GM19351 (cell line): ENCODE results near the gene SERPINB6.
A peak's percentile ranks its signal among the peaks of the same experiment; 100 is the strongest.
"Not testable (repeated sequence)": the region's sequence is repeated elsewhere in the genome, so short reads cannot be mapped to it uniquely, and the experiment has no call there.

Experiments used
- ATAC-seq: cut with Tn5 transposase; IDR thresholded peaks from one replicate; pipeline ENCODE4 v1.9.1; 2021; ENCODE audit warnings: mild to moderate bottlenecking, moderate library complexity; ENCODE audit not compliant: unreplicated experiment

SERPINB6 gene

DNA sequence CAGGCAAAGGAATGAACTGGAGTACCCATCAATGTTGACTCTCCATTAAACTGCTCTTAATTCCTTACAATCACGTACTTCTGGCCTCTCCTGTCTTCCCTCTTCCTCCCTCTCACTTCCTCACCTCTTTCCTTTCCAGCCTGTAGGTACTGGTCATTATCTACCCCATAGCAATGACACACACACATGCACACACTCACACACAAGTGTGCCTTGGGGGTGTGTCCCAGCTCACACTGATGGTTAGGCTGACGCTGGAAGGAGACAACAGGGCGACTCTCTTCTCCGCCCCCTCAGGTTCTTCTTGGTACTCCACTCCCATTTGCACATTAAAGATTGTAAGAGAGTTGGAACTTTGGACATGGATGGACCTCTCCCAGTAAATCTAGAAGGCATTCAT is 54.3 kb downstream of the SERPINB6 start:
- ATAC-seq: no peak

DNA sequence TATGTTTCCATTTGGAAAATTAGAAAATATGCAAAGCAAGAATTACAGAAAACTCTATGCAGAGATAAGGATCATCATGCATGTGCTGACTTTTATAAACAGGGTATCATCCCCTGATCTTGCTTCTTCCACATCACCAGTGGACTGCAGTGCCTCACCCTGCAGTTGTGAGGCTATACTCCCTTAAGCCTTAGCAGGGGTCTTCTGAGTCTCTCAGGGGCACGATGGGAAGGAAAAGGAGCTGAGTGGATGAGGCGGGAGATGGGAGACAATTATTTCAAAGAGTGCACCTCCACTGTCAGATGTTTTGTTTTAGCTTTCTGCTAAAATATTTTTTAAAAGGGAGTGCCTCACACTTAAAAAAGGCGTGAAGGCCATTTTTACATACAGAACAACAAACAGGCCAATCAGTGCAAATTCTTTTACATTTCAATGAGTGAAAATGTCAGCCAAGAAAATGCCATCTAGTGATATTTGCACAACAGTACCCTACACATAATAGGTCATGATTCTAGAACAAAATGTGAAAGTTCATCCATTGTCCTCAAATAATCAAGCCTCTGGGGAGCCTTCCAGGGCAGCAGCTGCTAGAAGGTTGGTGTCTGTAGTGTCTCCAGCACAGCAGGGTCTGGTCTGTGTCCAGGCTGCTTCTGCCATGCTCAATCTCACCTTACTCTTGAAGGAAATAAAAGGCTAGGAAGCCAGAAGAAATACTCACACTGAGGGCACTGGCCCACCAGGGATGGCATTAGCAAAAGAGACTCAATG is 55.0 kb downstream of the SERPINB6 start:
- no peak for ATAC-seq

DNA sequence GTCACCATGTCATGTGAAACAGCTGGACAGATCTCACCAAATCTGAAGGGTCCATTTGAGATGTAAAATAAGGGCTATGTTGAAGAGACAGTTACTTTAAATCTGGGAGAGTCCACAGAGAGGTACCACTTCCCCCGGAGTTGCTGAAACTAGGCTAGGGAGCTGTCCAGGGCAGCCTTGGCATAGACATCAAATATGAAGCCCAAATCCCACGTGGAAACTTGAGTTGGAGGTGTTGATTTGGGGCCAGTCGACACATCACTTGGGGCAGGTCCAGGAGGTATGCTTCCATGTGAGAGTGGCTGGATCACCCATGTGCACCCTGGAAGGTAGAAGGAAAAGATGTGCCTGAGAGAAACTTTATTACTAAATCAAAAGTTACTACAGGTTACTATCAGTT is 56.2 kb downstream of the SERPINB6 start:
- ATAC-seq: no peak

DNA sequence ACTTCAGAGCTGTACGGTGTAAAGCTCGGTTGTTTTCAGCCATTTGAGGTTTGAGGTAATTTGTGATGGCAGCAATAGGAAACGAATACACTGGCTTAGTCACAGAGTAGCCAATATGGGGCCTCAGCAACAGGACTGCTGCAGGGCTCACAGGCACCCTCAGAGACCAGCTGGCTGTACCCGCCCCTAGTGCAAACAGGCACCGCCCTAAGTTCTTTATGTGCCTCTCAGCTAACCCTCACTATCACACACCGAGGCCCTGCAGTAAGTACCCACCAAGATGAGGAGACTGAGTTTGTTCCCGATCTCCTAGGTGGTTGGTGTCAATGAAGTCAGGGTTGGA is 57.1 kb downstream of the SERPINB6 start:
- no peak for ATAC-seq

GRCh38 chr6:2913621-2914317 is 57.6 kb downstream of the SERPINB6 start:
- no peak for ATAC-seq

DNA sequence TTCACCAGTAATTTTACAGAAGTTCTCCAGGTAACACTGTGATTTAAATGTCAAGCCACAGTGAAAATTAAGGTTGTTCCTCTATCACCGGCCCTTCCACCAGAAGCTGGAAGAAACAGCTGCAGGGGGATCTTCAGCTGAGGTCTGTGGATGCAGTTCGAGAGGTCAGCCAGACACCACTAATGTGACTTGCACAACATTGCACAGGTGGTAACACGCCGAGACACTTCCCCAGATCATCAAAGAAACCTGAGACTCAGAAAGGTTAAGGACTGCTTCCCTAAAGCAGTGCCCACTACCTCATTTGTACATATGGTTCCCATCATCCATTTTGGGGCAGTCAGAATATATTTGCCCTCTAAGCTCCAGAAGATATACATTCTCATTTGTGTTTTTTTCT is 60.2 kb downstream of the SERPINB6 start:
- ATAC-seq: peak; percentile 73

GRCh38 chr6:2909718-2910117 is 61.6 kb downstream of the SERPINB6 start:
- no peak for ATAC-seq

- ATAC-seq: not testable (repeated sequence)
Measured at GRCh38 chr6:2909051-2909606, 62.2 kb downstream of the SERPINB6 start.

GRCh38 chr6:2908516-2908915 is 62.9 kb downstream of the SERPINB6 start:
- not testable (repeated sequence) for ATAC-seq

DNA sequence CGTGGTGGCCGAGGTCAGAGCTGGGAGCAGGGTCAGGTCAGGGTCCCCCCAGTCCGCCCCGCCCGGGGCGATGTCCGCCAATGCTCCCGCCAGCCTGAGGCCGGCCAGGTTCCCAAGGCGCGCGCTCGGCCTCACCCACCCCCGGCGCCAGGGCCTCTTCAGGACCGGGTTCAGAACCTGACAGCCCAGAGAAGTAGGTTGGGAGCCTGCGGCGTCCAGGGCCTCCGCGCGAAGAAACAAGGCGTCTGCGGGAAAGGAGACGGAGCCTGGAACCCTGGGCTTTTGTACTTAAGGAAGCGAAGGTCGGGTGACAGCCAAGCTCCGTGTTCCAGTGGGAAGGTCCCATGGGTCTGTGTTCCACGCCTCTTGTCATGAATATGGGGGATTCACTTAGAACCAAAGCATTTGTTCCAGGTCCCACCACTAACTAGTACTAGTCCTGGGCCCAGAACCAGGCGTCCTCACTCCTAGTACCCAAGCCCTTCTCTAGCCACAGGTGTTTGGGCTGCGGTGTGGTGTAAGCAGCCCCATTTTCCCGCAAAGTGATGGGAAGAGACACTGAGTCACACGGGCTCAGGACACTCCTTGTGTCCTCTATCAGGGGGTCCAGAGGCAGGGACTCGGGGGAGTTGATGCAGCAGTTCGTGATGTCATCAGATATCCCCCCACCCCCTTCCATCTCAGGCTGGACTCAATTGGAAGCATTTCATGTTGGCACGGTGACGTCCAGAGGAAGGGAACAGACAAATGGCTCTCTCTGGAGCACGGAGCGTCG is 67.8 kb downstream of the SERPINB6 start:
- ATAC-seq: not testable (repeated sequence)

DNA sequence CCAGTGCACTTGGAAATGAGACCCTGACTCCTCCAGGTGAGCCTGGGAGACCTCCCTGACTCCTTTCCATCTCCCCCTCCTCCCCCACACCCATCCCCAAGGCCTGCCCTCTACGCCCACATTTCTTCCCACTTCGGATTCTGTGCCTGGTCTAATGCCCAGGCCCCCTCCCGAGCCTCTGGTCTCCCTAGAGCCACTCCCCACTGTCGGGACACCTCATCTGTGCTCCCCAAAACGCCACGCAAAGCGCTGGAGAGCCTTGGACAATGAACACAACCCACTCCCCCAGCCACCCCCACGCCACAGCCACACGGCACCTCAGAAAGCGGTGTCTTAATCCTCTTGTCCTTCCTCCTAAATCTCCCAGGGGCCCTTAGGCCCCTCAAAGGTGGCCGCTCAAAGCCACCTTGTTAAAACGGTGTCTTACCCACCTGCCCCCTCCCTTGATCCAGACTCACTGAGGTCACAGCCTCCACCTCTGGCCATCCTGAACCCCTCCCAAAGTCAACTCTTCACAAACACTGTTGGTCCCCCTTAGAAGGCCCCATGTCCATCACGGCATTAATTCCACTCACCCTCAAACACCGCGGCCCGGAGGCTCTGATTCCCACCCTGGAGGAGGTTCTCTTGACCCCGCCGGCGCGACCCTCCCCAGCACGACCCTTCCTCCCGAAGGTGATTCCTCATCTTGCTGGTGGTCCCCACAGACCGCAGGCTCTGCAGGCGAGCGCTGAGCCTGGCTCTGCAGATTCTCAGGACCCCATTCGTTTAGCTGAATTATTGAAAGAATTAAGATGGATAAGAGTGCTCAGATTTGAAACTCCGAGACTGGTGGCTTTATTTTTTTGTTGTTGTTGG is 69.5 kb downstream of the SERPINB6 start:
- ATAC-seq: not testable (repeated sequence)

GRCh38 chr6:2900821-2901644 is 70.3 kb downstream of the SERPINB6 start:
- no peak for ATAC-seq

GRCh38 chr6:2900221-2900807 is 71.1 kb downstream of the SERPINB6 start:
- ATAC-seq: no peak

- no peak for ATAC-seq
Measured at GRCh38 chr6:2899596-2899995, 71.8 kb downstream of the SERPINB6 start.
